Body of pancreas (tissue), 4 donors: ENCODE data around the gene MOCS1.

ENCODE experiments used
- CTCF ChIP-seq, 7 experiments: fragments of 450-650 bp in 4 of 7; fragments of 200-600 bp in 3 of 7; sonication (generic) in 3 of 7; IDR thresholded peaks; one replicate each; pipeline ENCODE4 v1.5.1; 2016 to 2019; ENCODE audit warnings: antibody characterized with exemption in 7 of 7
- POLR2A ChIP-seq, 3 donors: fragments of 450-650 bp; IDR thresholded peaks; one replicate each; pipeline ENCODE4 v1.6.1; 2016; ENCODE audit warnings: antibody characterized with exemption in 3 of 3, mild to moderate bottlenecking in 2 of 3

- TF ChIP-seq CTCF (IDR thresholded peaks at IDR 0.05) (no peak), POLR2A (IDR thresholded peaks at IDR 0.05) (no peak)
These were observed 3.7 kb downstream of the MOCS1 start for GRCh38 chr6:39930540-39930939.
